ENCODE results near the gene TADA2B.

GRCh38 chr4:7089213-7089986, 46.2 kb downstream of the TADA2B start:
- no peak for TF ChIP-seq CTCF (IDR thresholded peaks at IDR 0.05)
- TF ChIP-seq POLR2AphosphoS5 (IDR thresholded peaks at IDR 0.05): no peak
